HepG2 (cell line): ENCODE data around the gene ZNRD2. TPM values are rescaled to one million over a fixed set of nuclear protein-coding genes. Genes with fewer than 3 reads are reported as not detected.

Experiments
- ATM ChIP-seq: fragments of 450-650 bp; IDR thresholded peaks from 2 replicates; pipeline ENCODE4 v1.7.1; 2017; ENCODE audit warnings: mild to moderate bottlenecking, borderline replicate concordance
- DNMT1 ChIP-seq: sonication (generic); formaldehyde crosslinking; IDR thresholded peaks from 2 replicates; pipeline ENCODE4 v1.5.1; 2020; ENCODE audit warnings: mild to moderate bottlenecking, missing genetic modification reagents
- ETS1 ChIP-seq: sonication (generic); formaldehyde crosslinking; IDR thresholded peaks from 2 replicates; pipeline ENCODE4 v1.4.0; 2020; ENCODE audit warnings: missing genetic modification reagents
- GATAD1 ChIP-seq: IDR thresholded peaks from 2 replicates; pipeline ENCODE4 v1.6.1; 2016; ENCODE audit warnings: missing genetic modification reagents, missing compliant biosample characterization
- KLF9 ChIP-seq: IDR thresholded peaks from 2 replicates; pipeline ENCODE4 v1.6.1; 2016; ENCODE audit warnings: low read depth
- NFATC3 ChIP-seq: sonication (generic); formaldehyde crosslinking; IDR thresholded peaks from 2 replicates; pipeline ENCODE4 v1.5.1; 2020; ENCODE audit warnings: mild to moderate bottlenecking, missing genetic modification reagents
- RELA ChIP-seq: sonication (generic); formaldehyde crosslinking; IDR thresholded peaks from 2 replicates; pipeline ENCODE4 v1.4.0; 2020; ENCODE audit warnings: missing genetic modification reagents
- TSC22D2 ChIP-seq: sonication (generic); formaldehyde crosslinking; IDR thresholded peaks from 2 replicates; pipeline ENCODE4 v1.5.1; 2020; ENCODE audit warnings: missing genetic modification reagents, mild to moderate bottlenecking, borderline replicate concordance
- ZBTB3 ChIP-seq: sonication (generic); formaldehyde crosslinking; IDR thresholded peaks from 2 replicates; pipeline ENCODE4 v1.4.0; 2020; ENCODE audit warnings: low read depth, mild to moderate bottlenecking, moderate library complexity, missing genetic modification reagents, borderline replicate concordance
- ZBTB34 ChIP-seq: sonication (generic); formaldehyde crosslinking; IDR thresholded peaks from 2 replicates; pipeline ENCODE4 v1.8.0; 2022; ENCODE audit warnings: mild to moderate bottlenecking, missing genetic modification reagents
- ZHX2 ChIP-seq, 2 experiments: sonication (generic) in 1 of 2; formaldehyde crosslinking in 1 of 2; IDR thresholded peaks; 2 replicates each; pipeline versions ENCODE4 v1.6.1 to v1.9.0; 2014 to 2022; ENCODE audit warnings: antibody characterized with exemption in 1 of 2, borderline replicate concordance in 1 of 2, inconsistent platforms in 1 of 2, low read depth in 1 of 2, missing genetic modification reagents in 1 of 2
- ZNF282 ChIP-seq: fragments of 450-650 bp; IDR thresholded peaks from 2 replicates; pipeline ENCODE4 v1.6.1; 2018; ENCODE audit not compliant: partially characterized antibody
- ZNF33B ChIP-seq: sonication (generic); formaldehyde crosslinking; IDR thresholded peaks from 2 replicates; pipeline ENCODE4 v1.5.1; 2020; ENCODE audit warnings: mild to moderate bottlenecking, missing genetic modification reagents
- ZNF782 ChIP-seq: sonication (generic); formaldehyde crosslinking; IDR thresholded peaks from 2 replicates; pipeline ENCODE4 v1.4.0; 2020; ENCODE audit warnings: missing genetic modification reagents, mild to moderate bottlenecking, borderline replicate concordance
- polyA plus RNA-seq, 8 experiments: library from polyadenylated mRNA; depleted of rRNA in 3 of 8; stranded (reverse) in 7 of 8; unstranded in 1 of 8; fragments of >200 nt; fragmentation: Illumina TruSeq in 4 of 8; extraction: Trizol in 4 of 8; gene quantifications; 2 replicates each; pipeline versions ENCODE4 v1.2.1 to v1.2.3, GENCODE V29; 2011 to 2016; ENCODE audit warnings: low read depth in 4 of 8, missing spikeins in 1 of 8, mixed read lengths in 1 of 8; ENCODE audit not compliant: insufficient read depth in 1 of 8
- total RNA-seq, 5 experiments: library from RNA; depleted of rRNA; stranded (reverse); fragments of >200 nt; fragmentation: Illumina TruSeq; extraction: Trizol; gene quantifications; 2 replicates each; pipeline ENCODE4 v1.2.3, GENCODE V29; 2016; ENCODE audit warnings: low read depth in 1 of 5
- TF ChIP-seq, protein P1 (sequence below): sonication (generic); formaldehyde crosslinking; IDR thresholded peaks from 2 replicates; pipeline ENCODE4 v1.9.0; 2022; ENCODE audit warnings: missing genetic modification reagents, mild to moderate bottlenecking, borderline replicate concordance
- TF ChIP-seq, protein P2 (sequence below): IDR thresholded peaks from 2 replicates; pipeline ENCODE4 v1.6.1; 2018; ENCODE audit warnings: missing genetic modification reagents, mild to moderate bottlenecking, missing compliant biosample characterization

The ZNRD2 gene
- total and polyA plus RNA-seq, 2 of the 13 experiments (the other 11 are each of a cell fraction or from before 2014, with no cell fraction given): 29.2 to 34.0 TPM

- TF ChIP-seq DNMT1 (CRISPR knock-in tag) (peak; percentile 63; the same call in 1 of the 2 replicates), ETS1 (CRISPR knock-in tag) (no peak), ZBTB3 (CRISPR knock-in tag) (0 out of 2 replicates have a peak, but pooled peaks have one; percentile 71), ZNF782 (peak; percentile 89; the same call in 1 of the 2 replicates), GATAD1 (CRISPR knock-in tag) (peak; percentile 100), KLF9 (CRISPR knock-in tag) (peak; percentile 94), ATM (no peak), ZBTB34 (CRISPR knock-in tag) (no peak), ZHX2 (IDR thresholded peaks at IDR 0.05; ENCODE audit: low read depth) (peak; percentile 96), ZHX2 (CRISPR knock-in tag; IDR thresholded peaks at IDR 0.05; ENCODE audit: borderline replicate concordance) (no peak), ZNF282 (no peak), NFATC3 (no peak), TSC22D2 (CRISPR knock-in tag) (peak; percentile 86; the same call in 1 of the 2 replicates), ZNF33B (CRISPR knock-in tag) (peak; percentile 42; the same call in 1 of the 2 replicates), RELA (peak; percentile 82; the same call in 1 of the 2 replicates)
- TF ChIP-seq, protein P1, sequence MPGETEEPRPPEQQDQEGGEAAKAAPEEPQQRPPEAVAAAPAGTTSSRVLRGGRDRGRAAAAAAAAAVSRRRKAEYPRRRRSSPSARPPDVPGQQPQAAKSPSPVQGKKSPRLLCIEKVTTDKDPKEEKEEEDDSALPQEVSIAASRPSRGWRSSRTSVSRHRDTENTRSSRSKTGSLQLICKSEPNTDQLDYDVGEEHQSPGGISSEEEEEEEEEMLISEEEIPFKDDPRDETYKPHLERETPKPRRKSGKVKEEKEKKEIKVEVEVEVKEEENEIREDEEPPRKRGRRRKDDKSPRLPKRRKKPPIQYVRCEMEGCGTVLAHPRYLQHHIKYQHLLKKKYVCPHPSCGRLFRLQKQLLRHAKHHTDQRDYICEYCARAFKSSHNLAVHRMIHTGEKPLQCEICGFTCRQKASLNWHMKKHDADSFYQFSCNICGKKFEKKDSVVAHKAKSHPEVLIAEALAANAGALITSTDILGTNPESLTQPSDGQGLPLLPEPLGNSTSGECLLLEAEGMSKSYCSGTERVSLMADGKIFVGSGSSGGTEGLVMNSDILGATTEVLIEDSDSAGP (CRISPR knock-in tag): peak; percentile 96
- TF ChIP-seq, protein P2, sequence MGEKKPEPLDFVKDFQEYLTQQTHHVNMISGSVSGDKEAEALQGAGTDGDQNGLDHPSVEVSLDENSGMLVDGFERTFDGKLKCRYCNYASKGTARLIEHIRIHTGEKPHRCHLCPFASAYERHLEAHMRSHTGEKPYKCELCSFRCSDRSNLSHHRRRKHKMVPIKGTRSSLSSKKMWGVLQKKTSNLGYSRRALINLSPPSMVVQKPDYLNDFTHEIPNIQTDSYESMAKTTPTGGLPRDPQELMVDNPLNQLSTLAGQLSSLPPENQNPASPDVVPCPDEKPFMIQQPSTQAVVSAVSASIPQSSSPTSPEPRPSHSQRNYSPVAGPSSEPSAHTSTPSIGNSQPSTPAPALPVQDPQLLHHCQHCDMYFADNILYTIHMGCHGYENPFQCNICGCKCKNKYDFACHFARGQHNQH: peak; percentile 84
These were observed at the start of gene ZNRD2 (continued) for GRCh38 chr11:65569973-65570918.
